ENCODE results near the gene TMEM243.

The TMEM243 gene

DNA sequence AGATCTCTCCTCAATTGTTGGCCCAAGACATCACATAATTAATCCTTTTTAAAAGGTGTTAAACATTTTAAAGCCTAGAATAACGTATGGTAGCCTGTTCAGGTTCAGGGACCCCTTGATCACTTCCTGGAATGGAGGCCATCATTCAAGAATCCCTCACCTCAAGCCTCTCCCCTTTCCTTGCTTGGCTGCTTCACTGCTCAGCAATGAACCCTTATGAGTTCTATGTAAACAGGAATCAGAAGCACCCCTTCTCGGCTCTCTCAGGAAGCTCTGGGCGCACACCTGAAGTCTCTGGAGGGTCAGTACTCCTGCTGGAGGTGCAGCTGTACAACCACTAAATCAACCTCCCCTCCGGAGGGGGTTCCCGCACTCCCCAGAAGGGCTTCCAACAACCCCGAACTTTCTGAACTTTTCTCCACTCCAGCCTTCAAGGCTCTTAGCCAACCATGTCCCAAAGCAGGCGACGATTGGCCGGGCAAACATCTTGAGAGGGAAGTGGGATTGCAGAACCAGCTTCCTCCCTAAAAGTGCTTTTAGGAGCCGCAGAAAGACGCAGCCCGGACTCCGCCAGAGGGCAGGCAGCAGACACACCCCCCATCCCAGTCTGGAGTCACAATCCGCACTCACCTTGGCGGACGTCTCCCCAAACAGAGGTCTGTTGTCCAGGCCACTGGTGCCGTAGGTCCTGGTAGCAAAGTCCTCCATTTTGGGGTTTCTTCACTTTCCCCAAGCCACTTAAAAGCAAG is 562 bp downstream of the TMEM243 start:
- TF ChIP-seq, protein P1, sequence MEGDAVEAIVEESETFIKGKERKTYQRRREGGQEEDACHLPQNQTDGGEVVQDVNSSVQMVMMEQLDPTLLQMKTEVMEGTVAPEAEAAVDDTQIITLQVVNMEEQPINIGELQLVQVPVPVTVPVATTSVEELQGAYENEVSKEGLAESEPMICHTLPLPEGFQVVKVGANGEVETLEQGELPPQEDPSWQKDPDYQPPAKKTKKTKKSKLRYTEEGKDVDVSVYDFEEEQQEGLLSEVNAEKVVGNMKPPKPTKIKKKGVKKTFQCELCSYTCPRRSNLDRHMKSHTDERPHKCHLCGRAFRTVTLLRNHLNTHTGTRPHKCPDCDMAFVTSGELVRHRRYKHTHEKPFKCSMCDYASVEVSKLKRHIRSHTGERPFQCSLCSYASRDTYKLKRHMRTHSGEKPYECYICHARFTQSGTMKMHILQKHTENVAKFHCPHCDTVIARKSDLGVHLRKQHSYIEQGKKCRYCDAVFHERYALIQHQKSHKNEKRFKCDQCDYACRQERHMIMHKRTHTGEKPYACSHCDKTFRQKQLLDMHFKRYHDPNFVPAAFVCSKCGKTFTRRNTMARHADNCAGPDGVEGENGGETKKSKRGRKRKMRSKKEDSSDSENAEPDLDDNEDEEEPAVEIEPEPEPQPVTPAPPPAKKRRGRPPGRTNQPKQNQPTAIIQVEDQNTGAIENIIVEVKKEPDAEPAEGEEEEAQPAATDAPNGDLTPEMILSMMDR (IDR thresholded peaks at IDR 0.05; ENCODE audit: low read depth, low read length), result no peak
- TF ChIP-seq EZH2phosphoT487 (IDR thresholded peaks at IDR 0.05; ENCODE audit: low read depth), result no peak
- peaks cover 55% of the 10 kb centered on the region for H3K79me2 ChIP-seq (ENCODE audit: low read length)
- H3K36me3 ChIP-seq (replicated peaks; ENCODE audit: low read depth, low read length), result peaks cover 37% of the 10 kb centered on the region
- H3K4me1 ChIP-seq (ENCODE audit: low read length), result peaks cover 46% of the 10 kb centered on the region
- no peak overlapping the region for H2AFZ ChIP-seq (ENCODE audit: low read depth, low read length)
- no peaks in the 10 kb centered on the region for H3K9me3 ChIP-seq (ENCODE audit: insufficient read depth, low read length)
- peak overlapping the region; percentile 81 for H3K4me3 ChIP-seq (ENCODE audit: low read length)
- peak overlapping the region; percentile 95 for H3K4me2 ChIP-seq (ENCODE audit: low read length)
- H4K20me1 ChIP-seq (ENCODE audit: insufficient read depth, low read length), result peaks cover 27% of the 10 kb centered on the region
- peak overlapping the region; percentile 99 for H3K27ac ChIP-seq (ENCODE audit: low read length)
- H3K27me3 ChIP-seq (ENCODE audit: low read depth, low read length), result peaks cover 28% of the 10 kb centered on the region
- H3K9ac ChIP-seq (ENCODE audit: low read length), result peak overlapping the region; percentile 99

DNA sequence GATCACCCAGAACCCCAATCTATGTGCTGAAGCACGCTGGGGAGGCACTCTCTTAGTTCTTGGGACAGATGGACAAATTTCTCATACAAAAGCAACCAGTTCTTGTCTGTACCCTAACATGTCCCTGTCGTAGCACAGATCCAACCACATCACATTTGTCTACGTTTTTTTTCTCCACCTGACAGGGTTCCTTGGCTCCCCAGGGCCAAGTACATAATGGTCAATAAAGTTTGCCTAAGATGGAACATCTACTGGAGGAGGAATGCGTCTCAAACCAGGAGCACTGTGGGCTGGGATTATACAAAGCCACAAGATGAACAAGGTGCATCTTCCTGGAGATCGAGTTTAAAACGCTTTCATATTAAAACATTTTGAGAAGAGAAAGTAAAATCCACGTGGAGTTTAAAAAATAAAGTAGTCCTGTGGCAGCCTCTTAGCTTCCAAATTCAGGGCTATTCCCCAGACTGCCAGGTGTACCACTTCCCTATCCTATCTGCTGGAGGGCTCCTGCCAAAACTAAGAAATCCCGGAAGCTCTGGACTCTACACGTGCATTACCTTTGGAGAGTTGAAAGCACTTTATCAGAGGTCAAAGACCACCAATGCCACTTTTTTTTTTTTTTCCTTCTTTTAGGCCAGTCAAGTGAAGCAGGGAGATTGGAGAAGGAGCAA is 1.4 kb downstream of the TMEM243 start:
- Histone ChIP-seq H3K4me3 (ENCODE audit: low read length) (peak overlapping the region; percentile 81), H3K4me1 (ENCODE audit: low read length) (peaks cover 55% of the 10 kb centered on the region), H3K4me2 (ENCODE audit: low read length) (peak overlapping the region; percentile 95), H3K36me3 (replicated peaks; ENCODE audit: low read depth, low read length) (peaks cover 44% of the 10 kb centered on the region), H3K9me3 (ENCODE audit: insufficient read depth, low read length) (no peaks in the 10 kb centered on the region), H3K27me3 (ENCODE audit: low read depth, low read length) (peaks cover 24% of the 10 kb centered on the region), H3K27ac (ENCODE audit: low read length) (peak overlapping the region; percentile 99), H4K20me1 (ENCODE audit: insufficient read depth, low read length) (peaks cover 36% of the 10 kb centered on the region), H2AFZ (ENCODE audit: low read depth, low read length) (no peak overlapping the region), H3K9ac (ENCODE audit: low read length) (peak overlapping the region; percentile 99), H3K79me2 (ENCODE audit: low read length) (peaks cover 63% of the 10 kb centered on the region)
- TF ChIP-seq, protein P1 (IDR thresholded peaks at IDR 0.05; ENCODE audit: low read depth, low read length), result no peak

DNA sequence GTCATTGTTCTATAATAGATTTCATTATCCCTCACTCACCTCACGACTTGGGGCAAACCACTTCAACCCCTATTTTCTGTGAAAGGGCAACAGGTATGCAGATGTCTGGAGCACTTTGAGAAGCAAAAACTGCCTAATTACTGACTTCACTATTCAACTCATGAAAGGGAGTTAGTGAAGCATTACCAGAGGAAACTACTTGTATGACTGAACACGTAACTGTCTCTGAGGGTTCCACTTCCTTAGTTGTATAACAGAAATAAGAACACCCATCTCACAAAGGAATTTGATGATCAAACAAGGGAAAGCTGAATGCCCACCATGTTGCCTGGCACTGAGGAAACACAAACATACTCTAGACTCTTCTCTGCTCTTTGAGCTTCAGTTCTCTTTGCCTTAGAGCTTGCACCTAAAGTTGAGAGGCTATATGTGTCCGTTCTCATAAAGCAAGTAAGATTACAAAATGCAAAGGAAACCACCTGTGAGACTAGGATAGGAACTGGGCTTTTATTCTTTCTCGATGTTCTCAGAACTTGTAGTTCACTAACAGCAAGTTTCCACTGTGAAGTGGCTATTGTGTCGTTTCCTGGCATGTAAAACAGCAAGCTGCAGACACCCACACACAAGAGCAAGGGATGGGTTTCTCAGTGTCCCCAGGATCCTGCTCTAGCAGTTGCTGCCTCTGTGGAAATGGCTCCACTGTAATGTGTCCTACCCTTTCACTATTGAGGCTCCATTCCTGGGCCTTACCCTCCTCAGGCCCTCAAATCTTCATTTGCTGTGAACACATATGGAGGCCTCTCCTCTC is 2.6 kb downstream of the TMEM243 start:
- Histone ChIP-seq H3K9ac (ENCODE audit: low read length) (peak overlapping the region; percentile 99), H3K4me3 (ENCODE audit: low read length) (peak overlapping the region; percentile 81), H3K9me3 (ENCODE audit: insufficient read depth, low read length) (no peaks in the 10 kb centered on the region), H3K27me3 (ENCODE audit: low read depth, low read length) (peaks cover 11% of the 10 kb centered on the region), H3K36me3 (replicated peaks; ENCODE audit: low read depth, low read length) (peaks cover 56% of the 10 kb centered on the region), H2AFZ (ENCODE audit: low read depth, low read length) (no peak overlapping the region), H3K4me1 (ENCODE audit: low read length) (peaks cover 66% of the 10 kb centered on the region), H3K4me2 (ENCODE audit: low read length) (peak overlapping the region; percentile 95), H3K79me2 (ENCODE audit: low read length) (peaks cover 75% of the 10 kb centered on the region), H4K20me1 (ENCODE audit: insufficient read depth, low read length) (peaks cover 48% of the 10 kb centered on the region), H3K27ac (ENCODE audit: low read length) (peak overlapping the region; percentile 99)
- TF ChIP-seq, protein P1 (IDR thresholded peaks at IDR 0.05; ENCODE audit: low read depth, low read length), result no peak
- peak; percentile 70; the same call in 1 of the 2 replicates for TF ChIP-seq EZH2phosphoT487 (IDR thresholded peaks at IDR 0.05; ENCODE audit: low read depth)

DNA sequence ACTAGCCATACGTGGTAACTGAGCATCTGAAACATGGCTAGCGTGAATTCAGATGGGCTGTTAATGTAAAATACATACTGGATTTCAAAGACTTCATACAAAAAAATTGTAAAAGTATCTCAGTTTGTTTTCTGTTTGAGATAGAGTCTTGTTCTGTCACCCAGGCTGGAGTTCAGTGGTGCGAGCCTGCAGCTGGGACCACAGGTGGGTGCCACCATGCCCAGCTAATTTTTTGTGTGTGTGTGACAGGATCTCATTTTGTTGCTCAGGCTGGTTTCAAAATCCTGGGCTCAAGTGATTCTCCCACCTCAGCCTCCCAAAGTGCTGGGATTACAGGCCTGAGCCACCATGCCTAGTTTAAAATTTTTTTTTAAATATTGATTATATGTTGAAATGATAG is 4.5 kb downstream of the TMEM243 start:
- no peak overlapping the region for H3K27ac ChIP-seq (ENCODE audit: low read length)
- H3K27me3 ChIP-seq (ENCODE audit: low read depth, low read length), result no peaks in the 10 kb centered on the region
- peaks cover 91% of the 10 kb centered on the region for H3K79me2 ChIP-seq (ENCODE audit: low read length)
- peaks cover 72% of the 10 kb centered on the region for H3K36me3 ChIP-seq (replicated peaks; ENCODE audit: low read depth, low read length)
- peaks cover 67% of the 10 kb centered on the region for H4K20me1 ChIP-seq (ENCODE audit: insufficient read depth, low read length)
- peak overlapping the region; percentile 13; the same call in 1 of the 2 replicates for H3K4me3 ChIP-seq (ENCODE audit: low read length)
- peak overlapping the region; percentile 42 for H3K4me2 ChIP-seq (ENCODE audit: low read length)
- H2AFZ ChIP-seq (ENCODE audit: low read depth, low read length), result no peak overlapping the region
- peaks cover 57% of the 10 kb centered on the region for H3K4me1 ChIP-seq (ENCODE audit: low read length)
- TF ChIP-seq, protein P1 (IDR thresholded peaks at IDR 0.05; ENCODE audit: low read depth, low read length), result no peak
- TF ChIP-seq EZH2phosphoT487 (IDR thresholded peaks at IDR 0.05; ENCODE audit: low read depth), result no peak
- no peaks in the 10 kb centered on the region for H3K9me3 ChIP-seq (ENCODE audit: insufficient read depth, low read length)
- H3K9ac ChIP-seq (ENCODE audit: low read length), result no peak overlapping the region
